Activated T-helper 2 cell treated with anti-CD3 and anti-CD28 coated beads, Interferon-gamma antibody, Interleukin-2, Interleukin-4, amounts not matched to agents 10 μg/mL and 5 μg/mL and 100 μg/mL, durations not matched to agents 14 hours and 24 hours and 36 hours (primary cell): ENCODE data around the gene CDK7. TPM values are rescaled to one million over a fixed set of nuclear protein-coding genes. Genes with fewer than 3 reads are reported as not detected.
"Not testable (repeated sequence)": the region's sequence is repeated elsewhere in the genome, so short reads cannot be mapped to it uniquely, and the experiment has no call there.

Experiments
- DNase-seq: peaks from one replicate; pipeline ENCODE4 v3.0.0; 2021; ENCODE audit warnings: low spot score
- H3K27ac Mint-ChIP-seq: one replicate; pipeline ENCODE4 v1.8.0; 2021; ENCODE audit warnings: mixed read lengths
- H3K27me3 Mint-ChIP-seq: one replicate; pipeline ENCODE4 v1.8.0; 2021; ENCODE audit warnings: low read depth, mixed read lengths
- H3K36me3 Mint-ChIP-seq: one replicate; pipeline ENCODE4 v1.8.0; 2021; ENCODE audit warnings: low read depth, mixed read lengths
- H3K4me1 Mint-ChIP-seq: one replicate; pipeline ENCODE4 v1.8.0; 2021; ENCODE audit warnings: low read depth, mixed read lengths
- H3K4me3 Mint-ChIP-seq: one replicate; pipeline ENCODE4 v1.8.0; 2021; ENCODE audit warnings: low read depth, mild to moderate bottlenecking, moderate library complexity, mixed read lengths
- H3K9me3 Mint-ChIP-seq: one replicate; pipeline ENCODE4 v1.8.0; 2021; ENCODE audit warnings: mixed read lengths
- intact Hi-C: fragments of 100-400 bp; cut with micrococcal nuclease; formaldehyde crosslinking; loops from one replicate; pipeline ENCODE4 v1.15.1; 2023
- total RNA-seq: library from RNA; stranded (reverse); gene quantifications from 2 replicates; pipeline ENCODE4 v1.2.3, GENCODE V29; 2022

The CDK7 gene
- total RNA-seq, 1 donor from 2014 or later = 49.4 TPM

DNA sequence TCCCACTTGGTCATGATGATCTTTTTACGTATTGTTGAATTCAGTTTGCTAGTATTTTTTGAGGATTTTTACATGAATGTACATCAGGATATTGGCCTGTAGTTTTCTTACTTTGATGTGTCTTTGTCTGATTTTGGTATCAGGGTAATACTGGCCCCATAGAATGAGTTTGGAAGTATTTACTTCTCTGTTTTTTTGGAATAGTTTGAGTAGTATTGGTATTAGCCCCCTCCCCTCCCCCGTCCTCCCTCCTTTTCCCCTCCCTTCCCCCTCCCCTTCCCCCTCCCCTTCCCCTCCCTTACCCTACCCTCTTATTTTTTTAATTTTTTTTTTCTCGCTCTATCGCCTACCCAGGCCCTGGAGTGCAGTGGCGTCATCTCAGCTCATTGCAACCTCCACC lies 10.3 kb downstream of the CDK7 start:
- intact Hi-C loops = no loop called here
- H3K9me3 Mint-ChIP-seq = peaks cover 15% of the 10 kb centered on the region
- H3K4me3 Mint-ChIP-seq = no peak overlapping the region
- H3K27ac Mint-ChIP-seq = no peak overlapping the region
- H3K4me1 Mint-ChIP-seq = peaks cover 18% of the 10 kb centered on the region
- no peaks in the 10 kb centered on the region for H3K27me3 Mint-ChIP-seq
- H3K36me3 Mint-ChIP-seq = peaks cover 56% of the 10 kb centered on the region
- DNase-seq = no peak

DNA sequence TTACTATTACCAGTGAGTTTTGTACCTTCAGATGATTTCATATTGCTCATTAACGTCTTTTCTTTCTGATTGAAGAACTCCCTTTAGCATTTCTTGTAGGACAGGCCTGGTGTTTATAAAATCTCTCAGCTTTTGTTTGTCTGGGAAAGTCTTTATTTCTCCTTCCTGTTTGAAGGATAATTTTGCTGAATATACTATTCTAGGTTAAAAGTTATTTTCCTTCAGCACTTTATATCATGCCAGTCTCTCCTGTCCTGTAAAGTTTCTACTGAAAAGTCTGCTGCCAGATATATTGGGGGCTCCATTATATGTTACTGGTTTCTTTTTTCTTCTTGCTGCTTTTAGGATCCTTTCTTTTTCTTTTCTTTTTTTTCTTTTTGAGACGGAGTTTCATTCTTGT lies 13.3 kb downstream of the CDK7 start:
- H3K9me3 Mint-ChIP-seq = peaks cover 15% of the 10 kb centered on the region
- no peak overlapping the region for H3K27ac Mint-ChIP-seq
- intact Hi-C loops = no loop called here
- H3K4me3 Mint-ChIP-seq = no peak overlapping the region
- peaks cover 8% of the 10 kb centered on the region for H3K4me1 Mint-ChIP-seq
- H3K27me3 Mint-ChIP-seq = no peaks in the 10 kb centered on the region
- DNase-seq = no peak
- H3K36me3 Mint-ChIP-seq = peaks cover 40% of the 10 kb centered on the region

DNA sequence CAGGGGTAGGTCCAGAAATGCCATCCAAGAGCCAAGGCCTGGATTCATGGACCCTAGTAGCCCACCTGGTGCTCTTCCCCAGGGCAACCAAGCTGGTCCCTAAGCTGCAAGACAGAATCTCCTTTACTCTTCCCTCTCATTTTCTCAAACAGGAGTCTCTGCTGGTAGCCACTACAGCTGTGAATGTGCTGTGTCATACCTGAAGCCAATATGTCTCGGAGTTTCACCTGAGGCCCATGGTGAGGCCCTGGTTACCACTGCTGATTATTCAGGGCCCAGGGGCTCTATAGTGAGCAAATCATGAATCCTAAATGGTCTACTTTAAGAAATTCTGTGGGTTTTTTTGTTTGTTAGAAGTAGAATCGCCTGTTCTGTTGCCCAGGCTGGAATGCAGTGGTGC lies 15.9 kb downstream of the CDK7 start:
- H3K27ac Mint-ChIP-seq = no peak overlapping the region
- H3K4me3 Mint-ChIP-seq = no peak overlapping the region
- H3K36me3 Mint-ChIP-seq = peaks cover 35% of the 10 kb centered on the region
- H3K9me3 Mint-ChIP-seq = peaks cover 15% of the 10 kb centered on the region
- DNase-seq = no peak
- intact Hi-C loops = no loop called here
- H3K4me1 Mint-ChIP-seq = peaks cover 7% of the 10 kb centered on the region
- no peaks in the 10 kb centered on the region for H3K27me3 Mint-ChIP-seq

DNA sequence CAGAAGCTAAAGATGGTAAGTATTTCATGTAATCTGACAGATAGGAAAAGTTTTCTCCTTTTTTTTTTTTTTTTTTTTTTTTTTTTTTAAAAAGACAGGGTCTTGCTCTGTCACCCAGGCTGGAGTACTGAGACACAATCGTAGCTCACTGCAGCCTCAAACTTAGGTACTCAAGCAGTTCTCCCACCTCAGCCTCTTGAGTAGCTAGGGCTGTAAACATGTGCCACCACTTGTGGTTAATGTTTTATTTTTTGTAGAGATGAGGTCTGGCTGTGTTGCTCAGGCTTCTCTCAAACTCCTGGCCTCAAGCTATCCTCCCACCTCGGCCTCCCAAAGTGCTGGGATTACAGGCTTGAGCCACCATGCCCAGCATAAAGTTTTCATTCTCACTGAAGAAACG lies 17.8 kb downstream of the CDK7 start:
- no peak overlapping the region for H3K27ac Mint-ChIP-seq
- no peak for DNase-seq
- H3K4me1 Mint-ChIP-seq = no peaks in the 10 kb centered on the region
- peaks cover 35% of the 10 kb centered on the region for H3K36me3 Mint-ChIP-seq
- intact Hi-C loops = no loop called here
- peaks cover 7% of the 10 kb centered on the region for H3K9me3 Mint-ChIP-seq
- H3K4me3 Mint-ChIP-seq = no peak overlapping the region
- H3K27me3 Mint-ChIP-seq = no peaks in the 10 kb centered on the region

DNA sequence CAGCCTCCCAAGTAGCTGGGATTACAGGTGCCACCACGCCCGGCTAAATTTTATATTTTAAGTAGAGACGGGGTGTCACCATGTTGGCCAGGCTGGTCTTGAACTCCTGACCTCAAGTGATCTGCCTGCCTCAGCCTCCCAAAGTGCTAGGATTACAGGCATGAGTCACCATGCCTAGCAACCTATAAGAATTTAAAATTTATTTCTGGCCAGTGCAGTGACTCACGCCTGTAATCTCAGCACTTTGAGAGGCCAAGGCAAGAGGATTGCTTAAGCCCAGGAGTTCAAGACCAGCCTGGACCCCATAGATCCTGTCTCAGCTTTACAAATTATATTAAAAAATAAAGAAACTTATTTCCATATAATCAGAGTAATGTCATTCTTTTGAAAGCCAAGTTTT lies 21.3 kb downstream of the CDK7 start:
- H3K27ac Mint-ChIP-seq, H3K9me3 Mint-ChIP-seq, H3K27me3 Mint-ChIP-seq, H3K4me3 Mint-ChIP-seq, intact Hi-C loops, H3K4me1 Mint-ChIP-seq, DNase-seq: not testable (repeated sequence)
- H3K36me3 Mint-ChIP-seq = peaks cover 38% of the 10 kb centered on the region

DNA sequence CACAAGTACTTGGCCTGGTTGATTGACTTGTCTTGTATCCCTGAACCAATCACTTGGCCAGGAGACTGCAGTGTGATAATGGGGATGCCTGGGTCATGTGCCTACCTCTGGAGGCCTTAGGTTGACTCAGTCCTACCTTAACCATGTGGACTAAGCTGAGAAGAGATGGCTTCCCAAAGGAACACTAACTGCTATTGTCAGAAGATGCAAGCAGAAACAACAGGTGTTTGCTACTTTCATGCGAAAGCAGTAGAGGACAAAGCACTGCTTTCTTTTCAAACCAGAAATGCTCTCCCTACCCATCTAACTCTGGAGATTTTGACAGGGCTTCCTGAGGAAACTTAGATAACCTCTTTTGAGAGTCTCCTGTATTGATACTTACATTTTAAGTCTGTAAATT lies 22.9 kb downstream of the CDK7 start:
- no peak for DNase-seq
- H3K4me1 Mint-ChIP-seq = no peaks in the 10 kb centered on the region
- intact Hi-C loops = no loop called here
- H3K9me3 Mint-ChIP-seq = no peaks in the 10 kb centered on the region
- no peak overlapping the region for H3K4me3 Mint-ChIP-seq
- H3K27me3 Mint-ChIP-seq = no peaks in the 10 kb centered on the region
- H3K36me3 Mint-ChIP-seq = peaks cover 50% of the 10 kb centered on the region
- H3K27ac Mint-ChIP-seq = no peak overlapping the region

DNA sequence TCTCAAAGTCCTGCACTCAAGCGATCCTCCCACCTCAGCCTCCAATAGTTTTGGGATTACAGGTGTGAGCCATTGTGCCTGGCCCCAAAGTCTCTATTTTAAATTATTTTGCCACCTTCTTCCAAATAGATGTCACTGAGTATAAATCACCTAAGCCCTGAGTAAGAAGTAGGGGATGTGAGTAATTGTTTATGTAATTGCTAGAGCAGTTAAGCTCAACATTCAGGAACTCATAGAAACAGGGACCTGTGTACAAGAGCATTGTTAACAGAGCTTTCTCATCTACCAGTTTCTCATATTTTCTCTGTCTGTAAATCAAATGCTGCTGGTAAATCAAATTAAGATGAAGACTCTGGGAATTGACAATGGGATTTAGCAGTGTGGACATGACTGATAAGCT lies 26.3 kb downstream of the CDK7 start:
- Mint-ChIP-seq H3K4me3 (no peak overlapping the region), H3K27ac (no peak overlapping the region), H3K4me1 (no peaks in the 10 kb centered on the region), H3K9me3 (no peaks in the 10 kb centered on the region), H3K27me3 (no peaks in the 10 kb centered on the region), H3K36me3 (peaks cover 60% of the 10 kb centered on the region)
- DNase-seq = no peak
- intact Hi-C loops = loop anchor here (10.0 kb wide), 1 partner anchor 74 kb away; the partner anchor contains the start of gene CCDC125

DNA sequence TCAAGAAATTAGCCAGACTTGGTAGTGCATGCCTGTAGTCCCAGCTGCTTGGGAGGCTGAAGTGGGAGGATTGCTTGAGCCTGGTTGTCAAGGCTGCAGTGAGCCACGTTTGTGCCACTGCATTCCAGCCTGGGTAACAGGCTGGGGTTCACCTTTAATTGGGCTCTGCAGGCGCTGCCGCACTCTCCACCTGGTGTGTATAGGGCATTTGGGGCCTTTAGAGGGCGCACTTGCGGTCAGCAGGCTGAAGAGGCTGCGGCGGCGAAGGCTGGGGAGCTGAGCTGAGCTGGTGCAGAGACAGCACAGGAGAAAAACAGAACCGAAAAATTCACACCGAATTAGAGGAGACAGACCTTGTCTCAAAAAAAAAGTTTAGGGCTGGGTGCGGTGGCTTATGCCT lies 31.2 kb downstream of the CDK7 start:
- no peak for DNase-seq
- no peak overlapping the region for H3K4me3 Mint-ChIP-seq
- no peaks in the 10 kb centered on the region for H3K27me3 Mint-ChIP-seq
- intact Hi-C loops = loop anchor here (10.0 kb wide), 1 partner anchor 69 kb away; the partner anchor contains the start of gene CCDC125
- H3K4me1 Mint-ChIP-seq = no peaks in the 10 kb centered on the region
- no peaks in the 10 kb centered on the region for H3K9me3 Mint-ChIP-seq
- H3K36me3 Mint-ChIP-seq = peaks cover 51% of the 10 kb centered on the region
- H3K27ac Mint-ChIP-seq = no peak overlapping the region

DNA sequence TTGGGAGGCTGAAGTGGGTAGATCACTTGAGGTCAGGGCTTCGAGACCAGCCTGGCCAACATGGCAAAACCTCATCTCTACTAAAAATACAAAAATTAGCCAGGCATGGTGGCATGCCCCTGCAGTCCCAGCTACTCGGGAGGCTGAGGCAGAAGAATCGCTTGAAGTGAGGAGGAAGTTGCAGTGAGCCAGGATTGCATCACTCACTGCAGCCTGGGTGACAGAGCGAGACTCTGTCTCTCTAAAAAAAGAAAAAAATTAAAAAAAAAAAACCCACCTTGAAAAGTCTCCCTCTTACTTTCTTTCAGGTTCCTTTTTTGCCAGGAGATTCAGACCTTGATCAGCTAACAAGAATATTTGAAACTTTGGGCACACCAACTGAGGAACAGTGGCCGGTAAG lies 34.2 kb downstream of the CDK7 start:
- intact Hi-C loops = loop anchor here (10.0 kb wide), 1 partner anchor 66 kb away; the partner anchor contains the start of gene CCDC125
- peaks cover 5% of the 10 kb centered on the region for H3K4me1 Mint-ChIP-seq
- DNase-seq = no peak
- H3K27me3 Mint-ChIP-seq = no peaks in the 10 kb centered on the region
- H3K27ac Mint-ChIP-seq = no peak overlapping the region
- no peaks in the 10 kb centered on the region for H3K9me3 Mint-ChIP-seq
- H3K4me3 Mint-ChIP-seq = no peak overlapping the region
- peaks cover 43% of the 10 kb centered on the region for H3K36me3 Mint-ChIP-seq

DNA sequence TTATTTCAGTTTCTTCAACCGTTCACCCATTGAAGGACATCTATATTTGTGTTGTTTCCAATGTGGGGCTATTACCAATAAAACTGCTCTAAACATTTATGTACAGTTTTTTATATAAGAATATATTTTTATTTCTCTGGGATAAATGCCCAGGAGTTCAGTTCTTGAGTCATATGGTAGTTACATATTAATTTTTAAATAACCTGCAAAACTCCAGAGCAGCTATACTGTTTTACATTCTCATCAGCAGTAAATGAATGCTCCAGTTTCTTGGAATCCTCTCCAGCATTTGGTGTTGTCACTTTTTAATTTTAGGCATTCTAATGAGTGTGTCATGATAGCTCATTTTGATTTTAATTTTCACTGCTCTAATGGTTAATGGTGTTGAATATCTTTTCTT lies 36.2 kb downstream of the CDK7 start:
- Mint-ChIP-seq H3K4me1 (peaks cover 5% of the 10 kb centered on the region), H3K9me3 (no peaks in the 10 kb centered on the region), H3K4me3 (no peak overlapping the region), H3K36me3 (peaks cover 42% of the 10 kb centered on the region), H3K27me3 (no peaks in the 10 kb centered on the region), H3K27ac (no peak overlapping the region)
- intact Hi-C loops = no loop called here
- no peak for DNase-seq

DNA sequence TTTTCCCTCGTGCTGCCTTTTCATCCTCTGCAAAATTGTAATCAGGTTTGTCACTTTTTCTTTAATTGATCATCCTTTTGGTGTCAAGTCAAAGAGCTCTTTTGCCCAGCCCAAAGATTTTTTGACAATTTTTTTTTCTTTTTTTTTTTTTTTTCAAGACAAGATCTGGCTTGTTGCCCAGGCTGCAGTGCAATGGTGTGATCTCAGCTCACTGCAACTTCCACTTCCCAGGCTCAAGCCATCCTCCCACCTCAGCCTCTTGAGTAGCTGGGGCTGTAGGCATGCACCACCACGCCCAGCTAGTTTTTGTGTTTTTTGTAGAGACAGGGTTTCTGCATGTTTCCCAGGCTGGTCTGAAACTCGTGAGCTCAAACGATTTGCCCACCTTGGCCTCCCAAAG lies 36.7 kb downstream of the CDK7 start:
- intact Hi-C loops = no loop called here
- no peak for DNase-seq
- Mint-ChIP-seq H3K4me3 (no peak overlapping the region), H3K27ac (peak overlapping the region; percentile 11), H3K36me3 (peaks cover 44% of the 10 kb centered on the region), H3K4me1 (peaks cover 5% of the 10 kb centered on the region), H3K9me3 (no peaks in the 10 kb centered on the region), H3K27me3 (no peaks in the 10 kb centered on the region)

DNA sequence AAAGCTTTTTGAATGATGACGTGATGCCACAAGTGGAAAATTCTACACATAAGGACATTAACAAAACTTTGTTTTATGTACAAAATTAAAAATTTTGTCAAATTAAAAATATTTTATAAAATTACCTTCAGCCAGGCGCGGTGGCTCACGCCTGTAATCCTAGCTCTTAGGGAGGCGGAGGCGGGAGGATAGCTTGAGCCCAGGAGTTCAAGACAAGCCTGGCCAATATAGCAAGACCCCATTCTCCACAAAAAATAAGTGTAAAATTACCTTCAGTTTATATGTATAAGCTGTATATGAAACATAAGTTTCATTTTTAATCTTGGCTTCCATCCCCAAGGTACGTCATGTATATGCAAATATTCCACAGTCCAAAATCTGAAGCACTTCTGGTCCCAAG lies 40.9 kb downstream of the CDK7 start:
- no peaks in the 10 kb centered on the region for H3K27me3 Mint-ChIP-seq
- DNase-seq = no peak
- peaks cover 5% of the 10 kb centered on the region for H3K4me1 Mint-ChIP-seq
- H3K27ac Mint-ChIP-seq = no peak overlapping the region
- intact Hi-C loops = no loop called here
- H3K9me3 Mint-ChIP-seq = no peaks in the 10 kb centered on the region
- H3K4me3 Mint-ChIP-seq = no peak overlapping the region
- peaks cover 50% of the 10 kb centered on the region for H3K36me3 Mint-ChIP-seq

DNA sequence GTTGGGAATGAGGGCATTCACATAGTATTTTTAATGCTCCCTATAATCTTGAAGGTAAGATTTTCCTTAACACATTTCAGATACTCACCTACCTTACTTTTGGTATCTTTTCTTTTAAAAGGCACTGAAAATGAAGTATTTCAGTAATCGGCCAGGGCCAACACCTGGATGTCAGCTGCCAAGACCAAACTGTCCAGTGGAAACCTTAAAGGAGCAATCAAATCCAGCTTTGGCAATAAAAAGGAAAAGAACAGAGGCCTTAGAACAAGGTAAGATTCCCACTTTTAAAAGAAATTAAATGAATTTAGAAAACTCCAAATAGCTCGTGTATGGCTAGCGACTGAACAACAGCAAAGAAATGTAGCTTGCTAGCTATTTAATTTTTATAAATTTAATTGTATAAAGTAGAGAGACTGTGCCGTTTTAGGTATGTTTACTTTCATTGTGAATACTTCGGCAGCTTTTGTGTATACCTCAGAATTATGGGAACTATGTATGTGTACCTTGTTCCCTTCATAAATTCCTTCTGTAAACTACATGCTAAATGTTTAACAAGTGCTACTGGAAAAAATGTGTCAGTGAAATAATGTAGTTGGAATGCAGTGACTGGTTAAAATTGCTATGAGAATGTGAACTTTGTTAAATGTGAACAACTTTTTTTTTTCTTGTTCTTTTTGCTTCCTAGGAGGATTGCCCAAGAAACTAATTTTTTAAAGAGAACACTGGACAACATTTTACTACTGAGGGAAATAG lies 41.9 kb downstream of the CDK7 start:
- Mint-ChIP-seq H3K36me3 (peaks cover 48% of the 10 kb centered on the region), H3K27ac (no peak overlapping the region), H3K9me3 (no peaks in the 10 kb centered on the region), H3K4me3 (no peak overlapping the region), H3K27me3 (no peaks in the 10 kb centered on the region), H3K4me1 (peaks cover 5% of the 10 kb centered on the region)
- intact Hi-C loops = no loop called here
- no peak for DNase-seq
